Activated T-helper 1 cell treated with Interleukin-2 at 50 U/mL for 16 hours (primary cell): ENCODE measurements around the gene MTERF1.
"Not testable (repeated sequence)": the region's sequence is repeated elsewhere in the genome, so short reads cannot be mapped to it uniquely, and the experiment has no call there.

Experiments used
- DNase-seq: peaks from one replicate; pipeline ENCODE4 v3.0.0-alpha.2; 2020; ENCODE audit warnings: low read depth

The MTERF1 gene

GRCh38 chr7:91883676-91884362 is 3.3 kb upstream of the MTERF1 start:
- no peak for DNase-seq

GRCh38 chr7:91880016-91880412 is 488 bp downstream of the MTERF1 start:
- DNase-seq: no peak

- DNase-seq: no peak
Observed at GRCh38 chr7:91876391-91877133, 3.9 kb downstream of the MTERF1 start.

GRCh38 chr7:91875851-91876250 is 4.7 kb downstream of the MTERF1 start:
- DNase-seq: no peak

DNA sequence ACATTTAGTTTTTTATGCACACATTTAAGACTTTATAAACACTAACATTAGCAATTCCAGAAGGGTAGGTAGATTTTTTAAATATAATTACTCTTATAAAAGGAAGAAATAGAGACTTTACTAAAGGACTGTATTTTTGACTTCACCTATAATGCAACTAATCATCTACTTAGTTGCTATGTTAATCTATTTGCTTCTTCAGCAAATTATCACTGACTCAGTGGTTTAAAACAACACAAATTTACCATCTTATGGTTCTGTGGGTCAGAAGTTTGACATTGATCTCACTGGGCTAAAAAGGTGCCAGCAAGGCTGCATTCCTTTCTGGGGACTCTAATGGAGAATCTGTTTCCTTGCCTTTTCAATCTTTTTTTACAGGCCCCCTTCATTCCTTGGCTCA is 7.6 kb downstream of the MTERF1 start:
- DNase-seq: no peak

- DNase-seq: no peak
Observed at GRCh38 chr7:91872069-91872468, 8.4 kb downstream of the MTERF1 start.

GRCh38 chr7:91869661-91870060 is 10.8 kb downstream of the MTERF1 start:
- no peak for DNase-seq

- DNase-seq: no peak
Observed at GRCh38 chr7:91866599-91867148, 13.8 kb downstream of the MTERF1 start.

GRCh38 chr7:91865511-91865910 is 15.0 kb downstream of the MTERF1 start:
- DNase-seq: no peak

DNA sequence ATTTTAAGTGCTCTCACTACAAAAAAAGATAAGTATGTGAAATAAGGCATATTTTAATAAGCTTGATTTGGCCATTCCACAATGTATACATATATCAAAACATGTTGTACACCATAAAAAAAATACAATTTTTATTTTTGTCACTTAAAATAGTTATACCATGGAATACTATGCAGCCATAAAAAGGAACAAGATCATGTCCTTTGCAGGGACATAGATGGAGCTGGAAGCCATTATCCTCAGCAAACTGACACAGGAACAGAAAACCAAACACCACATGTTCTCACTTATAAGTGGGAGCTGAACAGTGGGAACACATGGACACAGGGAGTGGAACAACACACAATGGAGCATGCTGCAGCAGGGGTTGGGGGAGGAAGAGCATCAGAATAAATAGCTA is 15.9 kb downstream of the MTERF1 start:
- not testable (repeated sequence) for DNase-seq

GRCh38 chr7:91864070-91864469 is 16.4 kb downstream of the MTERF1 start:
- DNase-seq: no peak

- DNase-seq: no peak
Observed at GRCh38 chr7:91852263-91852741, 28.2 kb downstream of the MTERF1 start.

DNA sequence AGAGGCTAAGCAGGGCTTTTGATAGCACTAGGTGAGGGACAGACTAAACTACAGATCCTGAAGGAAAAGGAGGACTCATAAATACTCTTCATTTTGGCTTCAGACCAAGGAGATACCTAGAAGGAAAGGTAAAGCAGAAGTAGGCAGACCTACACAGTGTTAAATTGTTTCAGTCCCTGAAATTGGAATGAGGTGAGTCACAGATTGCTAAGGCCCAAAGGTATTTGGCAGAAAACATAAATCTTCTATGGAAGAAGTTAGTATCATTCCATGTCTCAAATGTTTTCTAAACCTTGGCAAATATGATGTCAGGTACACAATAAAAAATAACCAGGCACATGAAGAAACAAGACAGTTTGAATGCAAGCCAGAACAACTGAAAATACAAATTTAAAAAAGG is 30.0 kb downstream of the MTERF1 start:
- DNase-seq: no peak

GRCh38 chr7:91847876-91848588 is 32.5 kb downstream of the MTERF1 start:
- DNase-seq: no peak

- no peak for DNase-seq
Observed at GRCh38 chr7:91847231-91847630, 33.3 kb downstream of the MTERF1 start.

GRCh38 chr7:91846436-91846835 is 34.1 kb downstream of the MTERF1 start:
- no peak for DNase-seq

- no peak for DNase-seq
Observed at GRCh38 chr7:91843831-91844230, 36.7 kb downstream of the MTERF1 start.

GRCh38 chr7:91838439-91838838 is 42.1 kb downstream of the MTERF1 start:
- DNase-seq: no peak

GRCh38 chr7:91837397-91838070 is 43.0 kb downstream of the MTERF1 start:
- no peak for DNase-seq

GRCh38 chr7:91835826-91836368 is 44.6 kb downstream of the MTERF1 start:
- DNase-seq: no peak

- no peak for DNase-seq
Observed at GRCh38 chr7:91835091-91835825, 45.2 kb downstream of the MTERF1 start.
